GM23338 (cell line): Measurements from ENCODE around the gene UPP1.

ENCODE experiments used
- CREB1 ChIP-seq: fragments of 250-450 bp; sonication (Bioruptor Pico); IDR thresholded peaks from 2 replicates; pipeline ENCODE4 v1.5.0; 2020; ENCODE audit warnings: low read depth, mild to moderate bottlenecking, moderate library complexity
- EZH2 ChIP-seq: fragments of 200-600 bp; sonication (generic); IDR thresholded peaks from one replicate; pipeline ENCODE4 v1.8.0; 2017; ENCODE audit warnings: antibody characterized with exemption, mild to moderate bottlenecking, low read depth; ENCODE audit not compliant: unreplicated experiment
- EZH2phosphoT487 ChIP-seq: fragments of 200-600 bp; sonication (generic); IDR thresholded peaks from one replicate; pipeline ENCODE4 v1.8.1; 2018; ENCODE audit warnings: antibody characterized with exemption; ENCODE audit not compliant: unreplicated experiment
- NANOG ChIP-seq: IDR thresholded peaks from 2 replicates; pipeline ENCODE4 v1.6.1; 2016; ENCODE audit warnings: antibody characterized with exemption, borderline replicate concordance
- POLR2AphosphoS5 ChIP-seq: IDR thresholded peaks from 2 replicates; pipeline ENCODE4 v1.6.1; 2016; ENCODE audit warnings: antibody characterized with exemption, low read depth
- TF ChIP-seq, protein P1 (sequence below), 2 experiments: fragments of 200-600 bp in 1 of 2; sonication (generic) in 1 of 2; conservative IDR thresholded peaks; 2 replicates each; pipeline versions ENCODE4 v1.5.1 to v1.6.1; 2016 to 2017; ENCODE audit warnings: antibody characterized with exemption in 2 of 2, low read depth in 2 of 2, mild to moderate bottlenecking in 2 of 2, moderate library complexity in 1 of 2

GRCh38 chr7:48078470-48078869 is 10.6 kb upstream of the UPP1 start:
- TF ChIP-seq POLR2AphosphoS5, result no peak
- no peak for TF ChIP-seq EZH2phosphoT487
- TF ChIP-seq, protein P1, sequence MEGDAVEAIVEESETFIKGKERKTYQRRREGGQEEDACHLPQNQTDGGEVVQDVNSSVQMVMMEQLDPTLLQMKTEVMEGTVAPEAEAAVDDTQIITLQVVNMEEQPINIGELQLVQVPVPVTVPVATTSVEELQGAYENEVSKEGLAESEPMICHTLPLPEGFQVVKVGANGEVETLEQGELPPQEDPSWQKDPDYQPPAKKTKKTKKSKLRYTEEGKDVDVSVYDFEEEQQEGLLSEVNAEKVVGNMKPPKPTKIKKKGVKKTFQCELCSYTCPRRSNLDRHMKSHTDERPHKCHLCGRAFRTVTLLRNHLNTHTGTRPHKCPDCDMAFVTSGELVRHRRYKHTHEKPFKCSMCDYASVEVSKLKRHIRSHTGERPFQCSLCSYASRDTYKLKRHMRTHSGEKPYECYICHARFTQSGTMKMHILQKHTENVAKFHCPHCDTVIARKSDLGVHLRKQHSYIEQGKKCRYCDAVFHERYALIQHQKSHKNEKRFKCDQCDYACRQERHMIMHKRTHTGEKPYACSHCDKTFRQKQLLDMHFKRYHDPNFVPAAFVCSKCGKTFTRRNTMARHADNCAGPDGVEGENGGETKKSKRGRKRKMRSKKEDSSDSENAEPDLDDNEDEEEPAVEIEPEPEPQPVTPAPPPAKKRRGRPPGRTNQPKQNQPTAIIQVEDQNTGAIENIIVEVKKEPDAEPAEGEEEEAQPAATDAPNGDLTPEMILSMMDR (conservative IDR thresholded peaks at IDR 0.05; ENCODE audit: low read depth in 2 of 2), result no peak
- TF ChIP-seq NANOG, result no peak
- no peak for TF ChIP-seq EZH2
- no peak for TF ChIP-seq CREB1 (CRISPR knock-in tag)
